Activated T-helper 1 cell treated with anti-CD3 and anti-CD28 coated beads, Interleukin-2, amount 50 U/mL, for 16 hours (primary cell): ENCODE results near the gene ARID3A.

Experiments used
- DNase-seq, 2 donors: peaks; one replicate each; pipeline ENCODE4 v3.0.0-alpha.2; 2020; ENCODE audit warnings: low read depth in 1 of 2, low spot score in 1 of 2

Gene ARID3A

GRCh38 chr19:911197-912033 lies 14.4 kb upstream of the ARID3A start:
- no peak for DNase-seq

DNA sequence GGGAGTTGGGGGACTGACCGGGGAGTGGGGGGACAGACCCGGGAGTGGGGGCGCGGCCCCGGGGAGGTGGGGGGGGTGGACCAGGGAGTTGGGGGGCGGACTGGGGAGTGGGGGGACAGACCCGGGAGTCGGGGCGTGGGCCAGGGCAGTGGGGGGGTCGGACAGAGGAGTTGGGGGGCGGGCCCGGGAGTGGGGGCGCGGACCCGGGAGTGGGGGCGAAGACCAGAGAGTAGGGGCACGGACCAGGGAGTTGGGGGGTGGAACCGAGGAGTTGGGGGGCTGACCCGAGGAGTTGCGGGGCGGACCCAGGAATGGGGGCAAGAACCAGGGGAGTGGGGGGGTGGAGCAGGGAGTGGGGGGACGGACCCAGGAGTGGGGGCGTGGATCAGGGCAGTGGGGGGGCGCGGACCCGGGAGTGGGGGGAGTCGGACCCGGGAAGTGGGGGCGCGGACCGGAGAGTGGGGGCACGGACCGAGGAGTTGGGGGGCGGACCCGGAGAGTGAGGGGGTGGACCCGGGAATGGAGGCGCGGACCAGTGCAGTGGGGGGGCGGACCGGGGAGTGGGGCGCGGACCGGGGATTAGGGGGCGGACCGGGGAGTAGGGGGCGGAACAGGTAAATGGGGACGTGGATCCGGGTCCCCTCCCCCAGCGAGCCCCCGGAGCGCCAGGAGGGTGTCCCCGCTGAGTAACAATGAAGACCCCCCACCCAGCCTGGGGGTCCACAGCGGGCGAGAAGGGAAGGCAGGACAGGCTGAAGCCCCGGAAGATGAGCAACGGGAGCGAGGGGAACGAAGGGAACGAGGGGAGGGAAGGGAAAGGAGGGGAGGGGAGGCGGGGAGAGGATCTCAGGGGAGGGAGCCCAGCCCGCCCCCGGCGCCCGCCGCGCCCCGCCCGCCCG lies 13.4 kb upstream of the ARID3A start:
- DNase-seq: no peak

DNA sequence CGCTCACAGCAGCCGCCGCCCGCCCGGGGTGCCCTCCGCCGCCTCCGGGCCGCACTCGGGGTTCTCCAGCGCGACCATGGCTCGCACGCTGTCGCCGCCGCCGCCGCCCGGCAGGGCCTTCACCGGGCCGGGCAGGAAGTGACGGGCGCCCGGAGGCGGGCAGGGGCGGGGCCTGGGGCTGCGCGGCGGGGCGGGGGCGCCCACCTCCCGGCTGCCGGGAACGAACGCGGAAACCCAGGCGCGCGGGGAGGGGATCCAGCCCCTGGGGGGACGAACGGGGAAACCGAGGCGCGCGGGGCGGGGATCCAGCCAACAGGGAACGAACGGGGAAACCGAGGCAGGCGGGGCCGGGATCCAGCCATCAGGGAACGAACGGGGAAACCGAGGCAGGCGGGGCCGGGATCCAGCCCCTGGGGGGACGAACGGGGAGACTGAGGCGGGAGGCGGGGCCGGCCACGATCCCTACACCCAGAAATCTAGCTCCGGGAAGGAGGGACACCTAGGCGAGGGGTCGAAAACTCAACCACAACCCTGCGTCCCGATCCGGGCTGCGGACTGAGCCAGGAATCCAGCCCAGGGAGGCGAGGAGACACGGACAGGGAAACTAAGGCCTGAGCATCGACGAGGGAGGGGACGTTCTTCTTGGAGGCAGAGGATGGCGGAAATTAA lies 12.6 kb upstream of the ARID3A start, which contains the start of gene R3HDM4:
Gene R3HDM4 (minus strand): TSS at position 140 of the 669 bp plus-strand sequence. CDS start 62 bp downstream, at position 78.
- peak; percentile 68 to 79 for DNase-seq

DNA sequence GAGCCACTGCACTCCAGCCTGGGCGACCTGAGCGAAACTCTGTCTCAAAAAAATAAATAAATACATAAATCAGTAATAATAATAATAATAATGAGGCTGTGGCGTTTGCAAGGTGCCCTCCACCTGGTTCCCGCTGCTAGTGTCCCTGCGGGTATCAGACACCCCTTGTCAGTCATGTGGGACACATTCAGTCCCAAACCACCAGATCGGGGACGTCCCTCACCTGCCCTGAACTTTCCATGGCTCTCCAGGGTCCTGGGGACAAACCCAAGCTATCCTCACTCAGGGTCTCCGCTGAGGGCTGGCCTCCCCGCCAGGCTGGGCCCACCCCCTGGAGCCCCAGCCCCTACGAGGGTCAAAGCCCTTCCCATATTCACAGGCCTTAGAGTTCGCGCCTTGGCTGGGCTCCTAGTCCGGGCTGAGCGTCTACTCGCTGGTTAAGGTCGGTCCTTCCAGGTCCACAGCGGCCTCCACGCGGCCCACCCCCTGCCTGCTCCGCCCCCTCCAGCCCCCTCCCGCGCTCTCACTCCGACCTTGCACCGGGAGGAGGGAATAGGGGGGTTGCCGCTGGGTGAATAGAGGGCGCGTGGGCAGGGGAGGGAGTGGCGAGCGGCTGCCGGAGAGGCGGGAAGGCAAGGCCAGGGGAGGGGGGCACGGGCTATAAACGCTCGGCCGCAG lies 9.1 kb upstream of the ARID3A start:
- DNase-seq: no peak

DNA sequence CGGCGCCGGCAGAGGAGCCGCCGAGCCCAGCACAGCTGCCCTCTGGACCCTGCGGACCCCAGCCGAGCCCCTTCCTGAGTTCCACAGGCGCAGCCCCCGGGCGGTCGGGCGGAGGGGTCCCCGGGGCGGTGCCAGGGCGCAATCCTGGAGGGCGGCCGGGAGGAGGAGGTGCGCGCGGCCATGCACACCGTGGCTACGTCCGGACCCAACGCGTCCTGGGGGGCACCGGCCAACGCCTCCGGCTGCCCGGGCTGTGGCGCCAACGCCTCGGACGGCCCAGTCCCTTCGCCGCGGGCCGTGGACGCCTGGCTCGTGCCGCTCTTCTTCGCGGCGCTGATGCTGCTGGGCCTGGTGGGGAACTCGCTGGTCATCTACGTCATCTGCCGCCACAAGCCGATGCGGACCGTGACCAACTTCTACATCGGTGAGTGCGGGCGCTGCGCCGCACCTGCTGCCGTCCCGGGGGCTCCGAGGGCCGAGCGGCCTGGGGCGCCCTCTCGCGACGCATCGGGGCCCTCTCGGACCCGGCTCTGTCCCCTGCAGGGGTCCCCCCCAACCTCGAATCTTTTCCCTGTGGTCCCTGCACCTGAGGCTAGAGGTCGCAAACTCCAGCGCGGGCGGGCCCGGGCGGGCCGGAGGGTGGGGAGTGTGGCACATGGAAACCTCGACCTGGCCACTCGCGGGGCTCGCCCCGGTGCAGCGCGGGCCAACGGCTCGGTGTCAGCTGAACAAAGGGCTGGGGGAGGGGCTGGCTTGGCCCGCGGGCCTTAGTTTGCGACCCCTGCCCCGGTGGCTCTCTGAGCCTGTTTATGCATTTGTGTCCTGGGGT lies 8.3 kb upstream of the ARID3A start, which contains the start of gene KISS1R:
Gene KISS1R (plus strand): TSS at position 11 of the 829 bp plus-strand sequence. CDS start 170 bp downstream, at position 181.
- no peak for DNase-seq

DNA sequence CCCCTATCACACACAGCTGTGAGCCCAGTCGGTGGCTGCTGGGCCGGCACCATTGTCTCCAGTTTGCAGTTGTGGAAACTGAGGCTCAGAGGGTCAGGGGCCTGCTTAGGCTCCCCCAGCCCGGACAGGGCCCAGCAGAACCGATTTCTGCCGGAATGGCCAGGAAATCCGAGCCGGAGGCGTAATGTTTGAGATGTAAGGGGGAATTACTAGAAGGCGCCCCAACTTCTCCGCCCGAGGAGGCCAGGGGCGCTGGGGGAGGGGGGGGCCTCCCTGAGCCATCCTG lies 7.7 kb upstream of the ARID3A start:
- DNase-seq: no peak

DNA sequence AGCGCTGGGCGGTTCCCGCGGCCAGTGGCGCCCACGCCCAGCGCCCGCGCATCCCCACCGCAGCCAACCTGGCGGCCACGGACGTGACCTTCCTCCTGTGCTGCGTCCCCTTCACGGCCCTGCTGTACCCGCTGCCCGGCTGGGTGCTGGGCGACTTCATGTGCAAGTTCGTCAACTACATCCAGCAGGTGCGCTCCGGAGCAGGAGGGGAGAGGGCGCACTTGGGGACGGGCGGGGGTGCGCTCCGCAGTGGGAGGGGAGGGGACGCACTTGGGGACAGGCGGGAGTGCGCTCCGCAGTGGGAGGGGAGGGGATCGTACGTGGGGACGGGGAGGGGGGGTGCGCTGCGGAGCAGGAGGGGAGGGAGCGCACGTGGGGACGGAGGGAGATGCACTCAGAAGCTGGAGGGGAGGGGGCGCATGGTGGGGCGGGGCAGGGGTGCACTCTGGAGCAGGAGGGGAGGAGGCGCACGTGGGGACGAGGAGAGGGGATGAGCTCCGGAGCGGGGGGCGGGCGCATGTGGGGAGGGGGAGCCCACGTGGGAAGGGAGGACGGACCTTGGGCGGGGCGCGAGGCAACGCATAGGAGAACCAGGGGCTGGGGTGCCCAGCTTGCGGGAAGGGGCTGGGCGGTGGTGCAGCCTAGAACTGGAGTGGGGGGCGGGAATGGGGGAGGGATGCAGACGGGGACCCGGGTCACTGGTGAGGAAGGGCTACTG lies 7.2 kb upstream of the ARID3A start:
- DNase-seq: no peak

- no peak for DNase-seq
Measured at GRCh38 chr19:919199-920050, 6.4 kb upstream of the ARID3A start.

- peak; percentile 44 to 61 for DNase-seq
Measured at GRCh38 chr19:920051-920864, 5.6 kb upstream of the ARID3A start.

- DNase-seq: no peak
Measured at GRCh38 chr19:924553-925086, 1.2 kb upstream of the ARID3A start.

DNA sequence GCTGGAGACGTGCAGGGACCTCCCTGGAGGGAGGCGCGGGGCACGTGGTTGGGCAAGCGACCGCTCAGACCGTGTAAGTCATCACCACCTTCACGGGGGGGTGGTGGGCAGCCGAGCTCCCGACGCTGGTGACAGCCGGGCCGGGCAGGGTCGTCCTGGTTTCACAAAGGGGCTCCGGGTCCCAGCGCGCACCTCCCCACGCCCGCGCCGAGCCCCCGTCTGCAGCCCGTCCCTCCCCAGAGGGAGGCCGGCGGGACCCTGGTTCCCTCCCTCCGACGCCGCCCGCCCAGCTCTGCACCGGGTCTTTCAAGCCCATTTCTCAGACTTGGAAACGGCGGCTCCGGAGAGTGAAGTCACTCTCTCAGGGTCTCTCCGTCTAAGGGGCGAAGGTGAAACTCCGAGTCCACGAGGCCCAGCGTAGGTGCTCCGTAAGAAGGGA lies 729 bp upstream of the ARID3A start:
- DNase-seq: no peak

DNA sequence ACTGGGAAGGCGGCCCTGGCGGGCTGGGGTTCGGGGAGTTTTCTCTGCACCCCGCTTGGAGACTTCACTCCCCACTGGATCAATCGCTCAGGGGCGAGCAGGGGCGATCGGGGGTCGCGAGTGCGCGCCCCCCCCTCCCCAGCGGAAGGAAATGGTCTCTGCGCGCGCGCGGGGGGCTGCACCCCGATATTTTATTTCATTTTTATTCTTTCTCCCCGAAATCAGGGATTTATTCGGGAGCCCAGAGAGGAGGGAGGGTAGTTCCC lies 421 bp downstream of the ARID3A start:
- no peak for DNase-seq

GRCh38 chr19:926589-927350 lies 935 bp downstream of the ARID3A start:
- no peak for DNase-seq

DNA sequence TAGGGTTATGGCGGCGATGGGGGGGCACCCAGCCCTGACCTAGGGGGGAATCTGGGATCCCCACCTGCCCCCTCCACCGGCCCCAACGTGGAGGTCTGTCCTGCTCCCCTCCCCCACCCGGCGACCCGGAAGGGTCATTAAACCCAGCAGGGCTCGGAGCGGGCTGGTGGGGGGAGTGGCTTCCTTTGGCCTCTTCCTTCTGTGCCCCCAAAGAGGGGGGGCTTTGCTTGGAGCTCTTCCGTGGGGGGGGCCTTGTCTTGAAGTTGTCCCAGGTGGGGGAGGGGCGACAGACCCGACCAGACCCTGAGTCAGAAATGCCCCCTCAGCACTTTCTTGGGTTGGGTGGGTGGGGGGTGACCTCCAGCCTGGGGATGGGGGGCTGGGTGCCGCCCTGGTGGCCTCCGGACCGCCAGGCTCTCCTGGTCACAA lies 1.5 kb downstream of the ARID3A start:
- DNase-seq: no peak

DNA sequence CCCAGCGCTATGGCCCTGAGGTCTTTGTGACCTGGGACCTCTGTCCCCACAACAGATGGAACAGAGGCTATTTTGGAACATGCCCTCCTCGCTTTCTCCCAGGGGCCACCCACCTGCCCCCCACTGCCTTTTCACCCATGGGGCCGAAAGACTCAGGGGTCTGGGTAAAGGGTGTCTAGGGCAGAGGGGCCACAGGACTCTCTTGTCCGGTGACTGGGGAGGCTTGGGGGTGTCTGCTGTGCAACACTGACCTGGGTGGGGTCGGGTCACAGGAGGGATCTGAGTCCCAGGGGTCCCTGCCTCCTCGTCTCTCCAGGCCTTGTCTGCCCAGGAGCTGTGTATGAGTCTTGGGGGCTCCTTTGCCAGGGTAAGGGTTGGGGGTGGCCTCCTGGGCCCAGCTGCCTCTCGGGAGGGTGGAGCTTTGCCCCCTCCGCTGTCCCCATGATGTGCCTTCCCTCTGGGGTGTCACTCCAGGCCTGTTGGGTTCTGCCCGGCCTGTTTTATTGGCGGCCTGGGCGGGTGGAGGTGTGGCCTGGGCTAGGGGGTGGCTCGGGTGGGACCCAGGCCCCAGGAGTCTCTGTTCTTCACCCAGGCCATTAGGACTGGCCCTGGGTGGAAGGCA lies 2.1 kb downstream of the ARID3A start:
- DNase-seq: no peak

- DNase-seq: no peak
Measured at GRCh38 chr19:928471-929202, 2.8 kb downstream of the ARID3A start.
